H54 (cell line): Measurements from ENCODE around the gene DLG2.
"Not testable (repeated sequence)": the region's sequence is repeated elsewhere in the genome, so short reads cannot be mapped to it uniquely, and the experiment has no call there.

Experiments
- DNase-seq: peaks from one replicate; pipeline ENCODE4 v3.0.0; 2011; ENCODE audit warnings: low spot score, mixed read lengths; ENCODE audit not compliant: insufficient read length
- FAIRE-seq: peaks from 3 replicates; lab custom pipeline; 2011; peaks lifted over from hg19 to GRCh38; lab: Jason Lieb, UNC
- POLR2A ChIP-seq: IDR thresholded peaks from 2 replicates; pipeline ENCODE4 v1.6.1; 2011; ENCODE audit warnings: low read depth, mild to moderate bottlenecking, low read length

DLG2 gene

GRCh38 chr11:85658180-85658579 lies 31.0 kb upstream of the DLG2 start:
- FAIRE-seq (peak; percentile 73), DNase-seq (no peak)
- TF ChIP-seq POLR2A: no peak

GRCh38 chr11:85656777-85657176 lies 29.6 kb upstream of the DLG2 start:
- FAIRE-seq (peak; percentile 60), DNase-seq (no peak)
- TF ChIP-seq POLR2A: no peak

GRCh38 chr11:85654343-85654742 lies 27.2 kb upstream of the DLG2 start:
- FAIRE-seq, DNase-seq: not testable (repeated sequence)

- TF ChIP-seq POLR2A: no peak
- no peak for DNase-seq
- no peak for FAIRE-seq
These were observed 25.8 kb upstream of the DLG2 start for GRCh38 chr11:85652786-85653447.

GRCh38 chr11:85651118-85651517 lies 24.0 kb upstream of the DLG2 start:
- no peak for FAIRE-seq
- TF ChIP-seq POLR2A: no peak
- DNase-seq: no peak

GRCh38 chr11:85647604-85648299 lies 20.6 kb upstream of the DLG2 start, which contains the start of gene TMEM126A:
Gene TMEM126A (plus strand): TSS chr11:85647967. CDS start chr11:85650256, 2,289 bp downstream.
- peak; percentile 98 for FAIRE-seq

GRCh38 chr11:85647078-85647477 lies 19.9 kb upstream of the DLG2 start:
- no peak for FAIRE-seq
- no peak for DNase-seq
- TF ChIP-seq POLR2A: no peak

More at GRCh38 chr11:85647604-85648299, 20.6 kb upstream of the DLG2 start, which contains the start of gene TMEM126A:
- TF ChIP-seq POLR2A: peak; percentile 86
- DNase-seq: peak; percentile 89

GRCh38 chr11:85643191-85643614 lies 16.1 kb upstream of the DLG2 start:
- no peak for TF ChIP-seq POLR2A
- DNase-seq: no peak
- peak; percentile 38 for FAIRE-seq

DNA sequence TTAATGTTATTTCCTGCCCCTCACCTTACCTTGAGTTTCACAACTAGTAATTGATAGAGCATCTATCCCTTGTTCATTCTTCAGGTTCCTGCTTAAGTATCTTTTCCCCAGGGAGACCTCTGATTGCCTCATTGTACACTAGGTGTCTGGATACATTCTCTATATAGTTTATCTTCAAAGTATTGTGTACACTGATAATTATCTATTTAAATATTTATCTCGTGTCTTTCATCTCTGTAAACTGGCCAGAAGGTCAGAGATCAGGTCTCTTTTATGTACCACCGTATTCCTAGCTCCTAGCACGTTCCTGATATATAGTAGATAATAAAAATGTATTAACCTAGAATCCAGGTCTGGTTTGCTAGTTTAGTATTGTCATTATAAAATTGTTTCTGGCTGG lies 7.6 kb upstream of the DLG2 start:
- no peak for FAIRE-seq
- TF ChIP-seq POLR2A: no peak

DNA sequence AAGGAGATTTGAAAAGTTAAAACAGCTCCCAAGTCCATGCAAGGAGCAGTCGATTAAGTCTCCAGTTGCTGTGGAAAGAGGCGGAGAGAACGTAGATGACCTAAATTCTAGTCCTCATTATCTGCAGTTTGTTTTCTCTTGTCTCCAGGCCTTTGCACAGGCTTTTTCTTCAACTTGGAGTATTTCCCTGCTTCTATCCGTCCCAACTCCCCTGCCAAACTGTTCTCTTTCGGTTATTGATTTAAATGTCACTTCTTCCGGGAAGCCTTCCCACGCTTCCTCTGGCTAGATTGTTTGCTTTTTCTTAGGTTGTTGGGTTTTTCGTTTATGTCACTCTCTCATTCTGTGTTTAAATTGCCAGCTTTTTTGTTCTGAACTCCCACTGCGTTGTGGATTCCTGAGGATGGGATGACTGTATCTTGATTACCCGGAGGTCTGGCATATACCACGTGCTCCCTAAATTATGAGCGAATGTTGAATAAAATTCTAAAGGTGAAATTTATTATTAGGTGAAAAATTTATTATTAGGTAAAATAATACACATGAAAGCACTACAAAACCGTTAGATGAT lies 1.7 kb upstream of the DLG2 start:
- no peak for FAIRE-seq
- DNase-seq: peak; percentile 7
- TF ChIP-seq POLR2A: no peak

More for the DNA sequence above, 7.6 kb upstream of the DLG2 start:
- no peak for DNase-seq

DNA sequence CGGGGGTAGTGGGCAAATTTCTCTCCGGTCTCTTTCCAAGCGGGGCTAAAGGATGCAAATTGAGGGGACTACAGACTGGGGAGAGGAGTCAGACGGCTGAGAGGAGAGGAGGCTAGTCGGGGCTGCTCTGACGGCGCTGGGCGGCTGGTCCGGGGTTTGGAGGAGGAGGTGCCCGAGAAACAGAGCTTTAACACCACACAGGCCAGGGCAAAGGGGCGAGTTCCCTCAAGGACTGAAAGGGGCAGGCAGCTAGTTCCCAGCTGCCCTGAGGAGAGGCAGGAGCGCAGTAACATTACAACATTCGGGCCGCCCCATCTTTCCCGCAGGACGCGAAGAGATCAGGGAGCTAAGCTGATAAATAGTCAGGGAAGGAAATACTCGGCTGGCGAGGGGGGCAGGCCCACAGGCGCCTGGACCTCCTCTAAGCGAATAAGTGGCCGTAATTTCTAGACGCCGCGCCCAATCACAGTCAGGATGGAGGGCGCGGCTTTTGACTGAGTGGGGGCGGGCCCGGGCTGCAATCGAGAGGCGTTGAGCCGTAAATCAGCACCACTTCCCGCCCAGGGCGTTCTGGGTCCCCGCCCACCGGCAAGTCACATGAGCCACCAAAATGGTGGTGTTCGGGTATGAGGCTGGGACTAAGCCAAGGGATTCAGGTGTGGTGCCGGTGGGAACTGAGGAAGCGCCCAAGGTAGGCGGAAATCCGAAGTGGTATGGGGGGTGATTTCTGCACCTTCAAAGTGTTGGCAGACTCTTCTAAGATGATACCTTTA lies 1.0 kb upstream of the DLG2 start, which contains the start of gene TMEM126B:
Gene TMEM126B (plus strand): TSS at position 596 of the 773 bp plus-strand sequence. CDS start 15 bp downstream, at position 611.
- peak; percentile 72 for DNase-seq
- TF ChIP-seq POLR2A: peak; percentile 85
- peak; percentile 99 for FAIRE-seq

DNA sequence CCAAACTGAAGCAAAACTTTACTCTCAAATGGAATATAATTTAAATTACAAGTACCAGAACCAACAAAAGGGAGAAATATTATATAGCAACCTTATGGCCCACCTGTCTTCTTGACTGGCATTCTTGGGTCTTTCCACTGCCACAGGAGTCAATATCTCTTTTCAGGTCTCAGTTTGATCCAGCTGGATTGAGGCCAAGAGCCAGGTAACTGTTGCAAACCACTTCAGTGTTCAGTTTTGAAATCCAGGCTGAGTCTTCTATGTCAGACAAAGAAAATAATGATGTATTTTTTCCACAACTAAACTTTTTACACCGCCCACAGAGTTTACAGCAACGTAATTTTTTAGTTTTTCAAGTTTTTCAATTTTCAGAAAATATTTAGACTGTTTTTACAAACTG lies 648 bp downstream of the DLG2 start:
- TF ChIP-seq POLR2A: no peak
- FAIRE-seq (no peak), DNase-seq (no peak)

DNA sequence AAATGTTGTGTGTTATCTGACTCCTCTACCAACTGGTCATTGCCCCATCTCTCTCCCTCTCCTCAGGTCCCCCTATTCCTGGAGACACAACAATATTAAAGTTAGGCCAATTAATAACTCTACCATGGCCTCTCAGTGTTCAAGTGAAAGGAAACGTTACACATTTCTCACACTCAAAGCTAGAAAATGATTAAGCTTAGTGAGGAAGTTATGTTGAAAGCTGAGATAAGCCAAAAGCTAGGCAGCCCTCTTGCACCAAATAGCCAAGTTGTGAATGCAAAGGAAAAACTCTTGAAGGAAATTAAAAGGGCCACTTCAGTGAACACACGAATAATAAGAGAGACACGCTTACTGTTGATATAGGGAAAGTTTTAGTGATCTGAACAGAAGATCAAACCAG lies 6.9 kb downstream of the DLG2 start:
- TF ChIP-seq POLR2A: no peak
- FAIRE-seq (peak; percentile 50), DNase-seq (no peak)
